Neuronal stem cell (in vitro differentiated cells): ENCODE data around the gene EHMT1.

Experiments used
- DNase-seq: peaks from one replicate; pipeline ENCODE4 v3.0.0-alpha.2; 2013; ENCODE audit warnings: low spot score
- H2AFZ ChIP-seq: one replicate; pipeline ENCODE4 v1.6.1; 2013; ENCODE audit warnings: mild to moderate bottlenecking, low read length, inconsistent platforms
- H2AK5ac ChIP-seq: 2 replicates; pipeline ENCODE4 v1.6.1; 2013; ENCODE audit warnings: low read depth, mild to moderate bottlenecking, inconsistent platforms, low read length, moderate library complexity, mixed read lengths
- H2BK120ac ChIP-seq: 2 replicates; pipeline ENCODE4 v1.6.1; 2013; ENCODE audit warnings: low read depth, mild to moderate bottlenecking, inconsistent platforms, low read length, moderate library complexity, mixed read lengths
- H2BK12ac ChIP-seq: one replicate; pipeline ENCODE4 v1.6.1; 2013; ENCODE audit warnings: low read length, inconsistent platforms
- H2BK15ac ChIP-seq: 2 replicates; pipeline ENCODE4 v1.6.1; 2013; ENCODE audit warnings: mild to moderate bottlenecking, low read length, inconsistent platforms, mixed read lengths
- H2BK5ac ChIP-seq: one replicate; pipeline ENCODE4 v1.6.1; 2013; ENCODE audit warnings: inconsistent platforms, mild to moderate bottlenecking, low read length, moderate library complexity
- H3K14ac ChIP-seq: one replicate; pipeline ENCODE4 v1.6.1; 2013; ENCODE audit warnings: low read length, inconsistent platforms
- H3K18ac ChIP-seq: 2 replicates; pipeline ENCODE4 v1.6.1; 2013; ENCODE audit warnings: low read length, inconsistent platforms
- H3K23ac ChIP-seq: 2 replicates; pipeline ENCODE4 v1.6.1; 2013; ENCODE audit warnings: low read depth, mild to moderate bottlenecking, mixed read lengths, low read length, inconsistent platforms; ENCODE audit not compliant: poor library complexity
- H3K27ac ChIP-seq: replicated peaks from 3 replicates; pipeline ENCODE4 v1.5.1; 2013; ENCODE audit warnings: low read length, inconsistent platforms
- H3K27me3 ChIP-seq, 3 experiments: 2 replicates each; pipeline ENCODE4 v1.6.1; 2013; ENCODE audit warnings: low read length in 3 of 3, mild to moderate bottlenecking in 2 of 3, inconsistent platforms in 1 of 3, low read depth in 1 of 3, mixed read lengths in 1 of 3, moderate library complexity in 1 of 3; ENCODE audit not compliant: control insufficient read depth in 3 of 3, insufficient read depth in 3 of 3
- H3K36me3 ChIP-seq, 2 donors: replicated peaks in 1 of 2; 2 replicates each; pipeline ENCODE4 v1.6.1; 2013; ENCODE audit warnings: low read length in 2 of 2; ENCODE audit not compliant: control insufficient read depth in 2 of 2, insufficient read depth in 2 of 2
- H3K4ac ChIP-seq: 2 replicates; pipeline ENCODE4 v1.6.1; 2013; ENCODE audit warnings: inconsistent platforms, mild to moderate bottlenecking, low read length, moderate library complexity
- H3K4me1 ChIP-seq, 2 donors: 1 replicate in 1 of 2; 2 replicates in 1 of 2; pipeline ENCODE4 v1.6.1; 2013; ENCODE audit warnings: low read length in 2 of 2, low read depth in 1 of 2; ENCODE audit not compliant: control insufficient read depth in 2 of 2, insufficient read depth in 1 of 2
- H3K4me2 ChIP-seq: one replicate; pipeline ENCODE4 v1.6.1; 2013; ENCODE audit warnings: mild to moderate bottlenecking, low read length, inconsistent platforms; ENCODE audit not compliant: insufficient read depth, poor library complexity, severe bottlenecking
- H3K4me3 ChIP-seq, 2 donors: 2 replicates each; pipeline ENCODE4 v1.5.1; 2013; ENCODE audit warnings: low read length in 2 of 2, mild to moderate bottlenecking in 2 of 2, inconsistent platforms in 1 of 2, moderate library complexity in 1 of 2
- H3K79me1 ChIP-seq: one replicate; pipeline ENCODE4 v1.6.1; 2013; ENCODE audit warnings: low read depth, mild to moderate bottlenecking, inconsistent platforms, low read length, moderate library complexity
- H3K9ac ChIP-seq: one replicate; pipeline ENCODE4 v1.6.1; 2013; ENCODE audit warnings: mild to moderate bottlenecking, low read depth, low read length, inconsistent platforms; ENCODE audit not compliant: poor library complexity
- H3K9me3 ChIP-seq, 2 donors: replicated peaks in 1 of 2; 2 replicates each; pipeline versions ENCODE3 to v1.6.1; 2013; ENCODE audit warnings: low read length in 2 of 2, mild to moderate bottlenecking in 2 of 2, inconsistent platforms in 1 of 2, low read depth in 1 of 2, mixed read lengths in 1 of 2, moderate library complexity in 1 of 2; ENCODE audit not compliant: control insufficient read depth in 2 of 2, insufficient read depth in 1 of 2
- H4K8ac ChIP-seq: one replicate; pipeline ENCODE4 v1.6.1; 2013; ENCODE audit warnings: low read depth, mild to moderate bottlenecking, inconsistent platforms, low read length, moderate library complexity
- H4K91ac ChIP-seq: one replicate; pipeline ENCODE4 v1.6.1; 2013; ENCODE audit warnings: low read length, low read depth, mild to moderate bottlenecking, inconsistent platforms; ENCODE audit not compliant: poor library complexity
- WGBS, 2 donors: extraction: QIAGEN DNeasy Blood & Tissue Kit; methylation state at CpG; one replicate each; pipeline ENCODE4 v1.1.7; 2013; ENCODE audit warnings: missing lambda C conversion rate in 2 of 2, mixed read lengths in 1 of 2; ENCODE audit not compliant: insufficient read length in 2 of 2, insufficient replicate concordance in 1 of 2; ENCODE audit errors: extremely low coverage in 2 of 2; 5-methylcytosine and 5-hydroxymethylcytosine counted together

EHMT1 gene

DNA sequence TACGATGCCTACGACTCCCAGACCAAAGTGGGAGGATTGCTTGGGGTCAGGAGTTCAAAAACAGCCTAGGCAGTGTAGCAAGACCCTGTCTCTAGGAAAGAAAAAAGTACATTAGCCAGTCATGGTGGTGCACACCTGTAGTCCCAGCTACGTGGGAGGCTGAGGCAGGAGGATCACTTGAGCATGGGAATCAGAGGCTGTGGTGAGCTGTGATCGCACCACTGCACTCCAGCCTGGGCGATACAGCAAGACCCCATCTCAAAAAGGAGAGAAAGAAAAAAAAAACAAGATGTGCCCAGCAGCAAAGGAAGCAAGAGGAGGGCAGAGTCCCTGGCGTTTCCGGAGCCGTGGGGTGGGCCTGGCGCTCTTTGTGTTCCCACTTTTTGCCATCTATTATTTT lies 179.3 kb downstream of the EHMT1 start:
- H3K4me3 ChIP-seq = no peak overlapping the region
- WGBS, 2 donors = no CpG with 5 or more reads among the region's 9 CpGs
- H2BK15ac ChIP-seq = no peak overlapping the region
- H3K9ac ChIP-seq = no peak overlapping the region
- H3K4ac ChIP-seq = no peak overlapping the region
- H3K4me1 ChIP-seq = no peaks in the 10 kb centered on the region
- H2BK5ac ChIP-seq = no peak overlapping the region
- peaks cover 63 to 94% of the 10 kb centered on the region in 2 donors for H3K36me3 ChIP-seq
- no peak overlapping the region for H4K8ac ChIP-seq
- H2AK5ac ChIP-seq = no peak overlapping the region
- H3K18ac ChIP-seq = no peak overlapping the region
- H3K27ac ChIP-seq = no peak overlapping the region
- no peak overlapping the region for H2AFZ ChIP-seq
- no peak overlapping the region for H2BK120ac ChIP-seq
- no peak overlapping the region for H3K4me2 ChIP-seq
- no peaks in the 10 kb centered on the region for H3K27me3 ChIP-seq
- H3K14ac ChIP-seq = no peak overlapping the region
- H4K91ac ChIP-seq = no peak overlapping the region
- H3K23ac ChIP-seq = no peak overlapping the region
- peaks cover 8% of the 10 kb centered on the region for H3K79me1 ChIP-seq
- H2BK12ac ChIP-seq = no peak overlapping the region
- no peak for DNase-seq
- peaks cover 0 to under 1% of the 10 kb centered on the region in 2 donors for H3K9me3 ChIP-seq

DNA sequence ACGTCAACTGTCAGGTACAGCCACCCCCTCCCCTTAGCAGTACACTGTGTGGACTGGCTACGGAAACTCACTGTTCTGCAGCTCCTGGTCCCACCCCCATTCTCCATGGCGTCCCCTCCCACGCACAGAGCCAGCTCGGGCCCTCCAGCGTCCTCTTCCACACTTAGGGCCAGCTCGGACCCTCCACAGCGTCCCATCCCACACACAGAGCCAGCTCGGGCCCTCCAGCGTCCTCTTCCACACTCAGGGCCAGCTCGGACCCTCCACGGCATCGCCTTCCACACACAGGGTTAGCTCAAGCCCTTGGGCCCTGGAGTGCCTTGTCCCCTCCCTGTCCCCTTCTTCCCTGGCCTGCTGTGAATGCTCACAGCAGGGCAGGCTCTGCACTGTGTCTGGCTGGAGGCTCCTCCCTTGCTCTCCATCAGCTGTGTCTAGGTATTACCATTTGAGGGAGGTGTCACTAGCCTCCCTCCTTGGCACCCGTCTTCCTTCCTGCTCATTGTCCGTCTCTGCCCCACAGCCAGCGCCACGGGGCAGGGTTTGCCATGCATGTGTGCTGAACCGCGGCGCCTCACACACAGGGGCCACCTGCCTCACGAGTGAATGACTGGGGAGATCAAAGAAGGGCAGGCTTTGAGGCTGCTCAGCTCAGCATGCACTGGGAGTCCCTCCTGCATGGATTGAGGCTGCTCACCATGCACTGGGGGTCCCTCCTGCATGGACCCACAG lies 180.3 kb downstream of the EHMT1 start:
- Histone ChIP-seq H3K27me3 (no peaks in the 10 kb centered on the region), H3K14ac (no peak overlapping the region), H3K18ac (peak overlapping the region; percentile 11), H3K9ac (peak overlapping the region; percentile 12), H3K4me2 (no peak overlapping the region), H2BK120ac (no peak overlapping the region), H3K23ac (peak overlapping the region; percentile 44), H3K79me1 (peaks cover 8% of the 10 kb centered on the region), H3K9me3 (peaks cover 3 to 8% of the 10 kb centered on the region in 2 donors), H2BK12ac (no peak overlapping the region), H3K36me3 (peaks cover 64 to 94% of the 10 kb centered on the region in 2 donors), H4K8ac (no peak overlapping the region), H3K4ac (no peak overlapping the region), H4K91ac (no peak overlapping the region), H2BK5ac (no peak overlapping the region), H2AK5ac (no peak overlapping the region), H3K4me1 (no peaks in the 10 kb centered on the region), H3K27ac (no peak overlapping the region), H2AFZ (no peak overlapping the region), H3K4me3 (no peak overlapping the region), H2BK15ac (no peak overlapping the region)
- no peak for DNase-seq
- WGBS, 2 donors = no CpG with 5 or more reads among the region's 21 CpGs

DNA sequence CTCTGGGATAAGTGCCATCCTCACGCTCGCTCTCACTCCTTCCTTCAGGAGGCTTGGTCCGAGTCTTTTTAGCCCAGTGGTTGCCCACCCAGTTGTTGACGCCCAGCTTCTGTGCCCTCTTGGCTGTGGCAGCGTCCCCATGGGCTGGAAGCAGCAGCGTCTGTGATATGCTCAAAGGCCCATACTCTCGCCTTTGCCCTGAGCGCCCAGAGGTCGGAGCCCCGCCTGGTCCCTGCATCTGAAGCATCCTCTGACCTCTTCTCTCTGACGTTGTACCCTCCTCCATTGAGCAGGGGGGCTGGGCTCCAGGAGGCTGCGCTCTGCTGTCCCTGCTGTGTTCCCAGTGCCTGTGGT lies 180.8 kb downstream of the EHMT1 start:
- WGBS, 2 donors = no CpG with 5 or more reads among the region's 12 CpGs

DNA sequence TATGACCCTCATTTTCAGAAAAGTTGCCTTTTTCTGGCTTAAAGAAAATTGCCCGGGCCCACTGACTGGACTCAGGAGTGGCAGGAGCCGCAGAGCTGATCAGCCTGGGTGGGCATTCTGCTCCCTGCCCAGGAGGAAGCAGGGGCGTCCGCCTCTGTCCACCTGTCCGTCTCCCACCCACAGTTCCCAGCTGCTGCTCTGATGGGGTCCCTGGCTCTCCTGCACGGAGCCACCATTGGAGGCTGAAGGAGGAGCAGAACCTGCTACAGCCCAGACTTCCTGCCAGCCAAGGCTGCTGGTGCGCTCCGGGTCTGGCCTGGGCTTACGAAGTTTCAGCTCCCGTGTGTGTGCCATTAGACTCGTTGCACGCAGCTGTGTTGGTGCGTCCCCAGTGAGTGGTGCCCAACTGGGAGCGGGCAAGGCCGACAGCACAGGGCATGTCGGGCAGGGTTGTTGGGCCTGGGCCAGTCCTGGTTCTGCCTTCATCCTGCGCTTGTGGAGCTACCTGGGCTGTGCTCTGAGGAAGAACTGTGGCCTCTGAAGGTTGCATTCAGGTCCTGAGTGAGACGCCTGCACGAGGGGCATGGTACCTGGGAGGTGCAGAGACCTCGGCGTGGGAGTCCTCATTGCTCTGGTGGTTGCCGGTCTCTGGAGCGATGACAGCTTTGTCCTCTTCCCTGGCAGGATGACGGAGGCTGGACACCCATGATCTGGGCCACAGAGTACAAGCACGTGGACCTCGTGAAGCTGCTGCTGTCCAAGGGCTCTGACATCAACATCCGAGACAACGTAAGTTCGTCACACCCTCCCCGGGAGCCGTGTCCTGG lies 181.6 kb downstream of the EHMT1 start:
- Histone ChIP-seq H3K36me3 (peaks cover 59 to 94% of the 10 kb centered on the region in 2 donors), H2AFZ (no peak overlapping the region), H2AK5ac (no peak overlapping the region), H3K9ac (no peak overlapping the region), H3K4me3 (no peak overlapping the region), H3K9me3 (peaks cover 4 to 14% of the 10 kb centered on the region in 2 donors), H3K4ac (no peak overlapping the region), H3K4me1 (no peaks in the 10 kb centered on the region), H2BK15ac (no peak overlapping the region), H3K79me1 (peaks cover 8% of the 10 kb centered on the region), H2BK12ac (no peak overlapping the region), H3K14ac (no peak overlapping the region), H3K23ac (no peak overlapping the region), H4K8ac (no peak overlapping the region), H2BK120ac (no peak overlapping the region), H3K4me2 (no peak overlapping the region), H3K27me3 (no peaks in the 10 kb centered on the region), H4K91ac (peak overlapping the region; percentile 26), H3K18ac (peak overlapping the region; percentile 24), H3K27ac (no peak overlapping the region), H2BK5ac (no peak overlapping the region)
- no CpG with 5 or more reads among the region's 31 CpGs for WGBS, 2 donors
- no peak for DNase-seq

More for the DNA sequence above, 180.8 kb downstream of the EHMT1 start:
- H3K4me2 ChIP-seq = peak overlapping the region; percentile 18
- H3K4me3 ChIP-seq = peak overlapping the region in 1 of 2 donors; percentile 7
- H3K79me1 ChIP-seq = peaks cover 8% of the 10 kb centered on the region
- peaks cover 61 to 94% of the 10 kb centered on the region in 2 donors for H3K36me3 ChIP-seq
- H2BK120ac ChIP-seq = no peak overlapping the region
- H4K91ac ChIP-seq = no peak overlapping the region
- H3K9me3 ChIP-seq = peaks cover 4 to 10% of the 10 kb centered on the region in 2 donors
- H3K14ac ChIP-seq = no peak overlapping the region
- no peak overlapping the region for H4K8ac ChIP-seq
- H3K23ac ChIP-seq = peak overlapping the region; percentile 44
- no peak overlapping the region for H3K27ac ChIP-seq
- H3K4ac ChIP-seq = no peak overlapping the region
- H3K18ac ChIP-seq = peak overlapping the region; percentile 28
- no peak overlapping the region for H2BK5ac ChIP-seq
- H2BK12ac ChIP-seq = no peak overlapping the region
- H3K27me3 ChIP-seq = no peaks in the 10 kb centered on the region
- H3K4me1 ChIP-seq = no peaks in the 10 kb centered on the region
- H2AK5ac ChIP-seq = no peak overlapping the region
- H2AFZ ChIP-seq = no peak overlapping the region
- no peak for DNase-seq
- H2BK15ac ChIP-seq = no peak overlapping the region
- H3K9ac ChIP-seq = no peak overlapping the region
